H1 (cell line): ENCODE measurements around the gene CFAP97D2.
"Not testable (repeated sequence)": the region's sequence is repeated elsewhere in the genome, so short reads cannot be mapped to it uniquely, and the experiment has no call there.

ENCODE experiments used
- EP300 ChIP-seq, 2 experiments: IDR thresholded peaks; 1 replicate in 1 of 2; 2 replicates in 1 of 2; pipeline ENCODE4 v1.6.1; 2011 to 2012; ENCODE audit warnings: low read depth in 2 of 2, low read length in 2 of 2, mild to moderate bottlenecking in 2 of 2, borderline replicate concordance in 1 of 2, inconsistent platforms in 1 of 2, moderate library complexity in 1 of 2
- HDAC6 ChIP-seq: IDR thresholded peaks from one replicate; pipeline ENCODE4 v1.7.1; 2012; ENCODE audit warnings: low read depth, mild to moderate bottlenecking, inconsistent platforms, low read length, moderate library complexity
- JUND ChIP-seq: IDR thresholded peaks from 2 replicates; pipeline ENCODE4 v1.6.1; 2011; ENCODE audit warnings: mild to moderate bottlenecking, improper control_type of control experiment, low read length
- KDM1A ChIP-seq: fragments of 200-600, 300-600 bp; sonication (generic); IDR thresholded peaks from 2 replicates; pipeline ENCODE4 v1.7.1; 2016; ENCODE audit warnings: mild to moderate bottlenecking, low read length, borderline replicate concordance
- SRF ChIP-seq: IDR thresholded peaks from 2 replicates; pipeline ENCODE4 v1.6.1; 2011; ENCODE audit warnings: mild to moderate bottlenecking, low read depth, low read length, moderate library complexity
- TF ChIP-seq, protein P1 (sequence below): IDR thresholded peaks from 2 replicates; pipeline ENCODE4 v1.6.1; 2012; ENCODE audit warnings: inconsistent platforms
- TF ChIP-seq, protein P2 (sequence below), 3 experiments: IDR thresholded peaks; 1 replicate in 2 of 3; 2 replicates in 1 of 3; pipeline versions ENCODE4 v1.5.1 to v1.6.1; 2011; ENCODE audit warnings: low read length in 3 of 3, mild to moderate bottlenecking in 3 of 3, inconsistent platforms in 2 of 3, low read depth in 1 of 3, moderate library complexity in 1 of 3; ENCODE audit not compliant: insufficient read depth in 1 of 3; ENCODE audit errors: control extremely low read depth in 1 of 3

DNA sequence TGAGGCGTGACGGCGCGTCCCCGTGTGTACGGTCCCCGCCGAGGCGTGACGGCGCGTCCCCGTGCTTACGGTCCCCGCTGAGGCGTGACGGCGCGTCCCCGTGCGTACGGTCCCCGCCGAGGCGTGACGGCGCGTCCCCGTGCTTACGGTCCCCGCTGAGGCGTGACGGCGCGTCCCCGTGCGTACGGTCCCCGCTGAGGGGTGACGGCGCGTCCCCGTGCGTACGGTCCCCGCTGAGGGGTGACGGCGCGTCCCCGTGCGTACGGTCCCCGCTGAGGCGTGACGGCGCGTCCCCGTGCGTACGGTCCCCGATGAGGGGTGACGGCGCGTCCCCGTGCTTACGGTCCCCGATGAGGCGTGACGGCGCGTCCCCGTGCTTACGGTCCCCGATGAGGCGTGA, 20.5 kb downstream of the CFAP97D2 start:
- TF ChIP-seq JUND; HDAC6; KDM1A; SRF; EP300 (IDR thresholded peaks at IDR 0.05; ENCODE audit: borderline replicate concordance in 1 of 2, low read depth in 2 of 2, low read length in 2 of 2): not testable (repeated sequence)
- TF ChIP-seq, protein P1, sequence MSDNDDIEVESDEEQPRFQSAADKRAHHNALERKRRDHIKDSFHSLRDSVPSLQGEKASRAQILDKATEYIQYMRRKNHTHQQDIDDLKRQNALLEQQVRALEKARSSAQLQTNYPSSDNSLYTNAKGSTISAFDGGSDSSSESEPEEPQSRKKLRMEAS = not testable (repeated sequence)
- TF ChIP-seq, protein P2, sequence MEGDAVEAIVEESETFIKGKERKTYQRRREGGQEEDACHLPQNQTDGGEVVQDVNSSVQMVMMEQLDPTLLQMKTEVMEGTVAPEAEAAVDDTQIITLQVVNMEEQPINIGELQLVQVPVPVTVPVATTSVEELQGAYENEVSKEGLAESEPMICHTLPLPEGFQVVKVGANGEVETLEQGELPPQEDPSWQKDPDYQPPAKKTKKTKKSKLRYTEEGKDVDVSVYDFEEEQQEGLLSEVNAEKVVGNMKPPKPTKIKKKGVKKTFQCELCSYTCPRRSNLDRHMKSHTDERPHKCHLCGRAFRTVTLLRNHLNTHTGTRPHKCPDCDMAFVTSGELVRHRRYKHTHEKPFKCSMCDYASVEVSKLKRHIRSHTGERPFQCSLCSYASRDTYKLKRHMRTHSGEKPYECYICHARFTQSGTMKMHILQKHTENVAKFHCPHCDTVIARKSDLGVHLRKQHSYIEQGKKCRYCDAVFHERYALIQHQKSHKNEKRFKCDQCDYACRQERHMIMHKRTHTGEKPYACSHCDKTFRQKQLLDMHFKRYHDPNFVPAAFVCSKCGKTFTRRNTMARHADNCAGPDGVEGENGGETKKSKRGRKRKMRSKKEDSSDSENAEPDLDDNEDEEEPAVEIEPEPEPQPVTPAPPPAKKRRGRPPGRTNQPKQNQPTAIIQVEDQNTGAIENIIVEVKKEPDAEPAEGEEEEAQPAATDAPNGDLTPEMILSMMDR (IDR thresholded peaks at IDR 0.05; ENCODE audit: control extremely low read depth in 1 of 3, insufficient read depth in 1 of 3, low read depth in 1 of 3, low read length in 3 of 3) = not testable (repeated sequence)
